Prostate gland (tissue), 2 donors: ENCODE measurements around the gene TMEM267.

Source experiments
- CTCF ChIP-seq, 4 experiments: fragments of 200-600 bp in 2 of 4; fragments of 450-650 bp in 2 of 4; sonication (generic) in 2 of 4; IDR thresholded peaks; 1 replicate in 3 of 4; 2 replicates in 1 of 4; pipeline ENCODE4 v1.5.1; 2016 to 2019; ENCODE audit warnings: antibody characterized with exemption in 4 of 4, mild to moderate bottlenecking in 2 of 4, moderate library complexity in 2 of 4
- POLR2A ChIP-seq: fragments of 450-650 bp; IDR thresholded peaks from one replicate; pipeline ENCODE4 v1.6.1; 2016; ENCODE audit warnings: antibody characterized with exemption, mild to moderate bottlenecking
- POLR2AphosphoS5 ChIP-seq: sonication (generic); formaldehyde crosslinking; IDR thresholded peaks from one replicate; pipeline ENCODE4 v1.6.1; 2017; ENCODE audit warnings: antibody characterized with exemption

GRCh38 chr5:43413966-43414365 is 69.7 kb downstream of the TMEM267 start:
- TF ChIP-seq CTCF (IDR thresholded peaks at IDR 0.05) (no peak), POLR2A (no peak), POLR2AphosphoS5 (no peak)
